ENCODE results near the gene RRP15. TPM values are rescaled to one million over a fixed set of nuclear protein-coding genes. Genes with fewer than 3 reads are reported as not detected.

Gene RRP15
- total RNA-seq, 1 donor from 2014 or later = 1.9 TPM

DNA sequence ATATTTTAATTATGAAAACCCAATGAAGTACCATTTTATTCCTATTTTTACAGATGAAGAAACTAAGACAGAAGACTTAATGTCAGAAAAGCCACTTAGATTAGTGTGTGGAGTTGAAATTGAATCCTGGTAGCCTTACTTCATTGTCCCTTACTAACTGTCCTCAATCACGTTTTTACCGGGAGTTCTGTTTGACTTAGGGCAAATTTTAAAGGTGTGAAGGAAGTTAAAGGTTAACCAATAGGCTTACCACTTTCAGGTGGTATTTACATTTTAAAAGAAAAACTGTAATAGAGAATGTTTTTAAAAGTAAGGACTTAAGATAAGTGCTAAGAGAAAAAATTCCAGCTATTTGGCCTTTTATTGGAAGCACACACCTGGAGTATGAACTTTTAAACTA, 12.4 kb downstream of the RRP15 start:
- Histone ChIP-seq H3K36me3 (peaks cover 0 to 2% of the 10 kb centered on the region in 2 donors), H3K9me3 (no peaks in the 10 kb centered on the region), H3K27ac (no peak overlapping the region), H3K27me3 (no peaks in the 10 kb centered on the region), H3K4me3 (no peak overlapping the region), H3K4me1 (no peaks in the 10 kb centered on the region)
- no peak for DNase-seq (ENCODE audit: low spot score in 2 of 2)
- TF ChIP-seq, protein P1, sequence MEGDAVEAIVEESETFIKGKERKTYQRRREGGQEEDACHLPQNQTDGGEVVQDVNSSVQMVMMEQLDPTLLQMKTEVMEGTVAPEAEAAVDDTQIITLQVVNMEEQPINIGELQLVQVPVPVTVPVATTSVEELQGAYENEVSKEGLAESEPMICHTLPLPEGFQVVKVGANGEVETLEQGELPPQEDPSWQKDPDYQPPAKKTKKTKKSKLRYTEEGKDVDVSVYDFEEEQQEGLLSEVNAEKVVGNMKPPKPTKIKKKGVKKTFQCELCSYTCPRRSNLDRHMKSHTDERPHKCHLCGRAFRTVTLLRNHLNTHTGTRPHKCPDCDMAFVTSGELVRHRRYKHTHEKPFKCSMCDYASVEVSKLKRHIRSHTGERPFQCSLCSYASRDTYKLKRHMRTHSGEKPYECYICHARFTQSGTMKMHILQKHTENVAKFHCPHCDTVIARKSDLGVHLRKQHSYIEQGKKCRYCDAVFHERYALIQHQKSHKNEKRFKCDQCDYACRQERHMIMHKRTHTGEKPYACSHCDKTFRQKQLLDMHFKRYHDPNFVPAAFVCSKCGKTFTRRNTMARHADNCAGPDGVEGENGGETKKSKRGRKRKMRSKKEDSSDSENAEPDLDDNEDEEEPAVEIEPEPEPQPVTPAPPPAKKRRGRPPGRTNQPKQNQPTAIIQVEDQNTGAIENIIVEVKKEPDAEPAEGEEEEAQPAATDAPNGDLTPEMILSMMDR (IDR thresholded peaks at IDR 0.05) = no peak
- intact Hi-C loops (cut with DNase I) = no loop called here

DNA sequence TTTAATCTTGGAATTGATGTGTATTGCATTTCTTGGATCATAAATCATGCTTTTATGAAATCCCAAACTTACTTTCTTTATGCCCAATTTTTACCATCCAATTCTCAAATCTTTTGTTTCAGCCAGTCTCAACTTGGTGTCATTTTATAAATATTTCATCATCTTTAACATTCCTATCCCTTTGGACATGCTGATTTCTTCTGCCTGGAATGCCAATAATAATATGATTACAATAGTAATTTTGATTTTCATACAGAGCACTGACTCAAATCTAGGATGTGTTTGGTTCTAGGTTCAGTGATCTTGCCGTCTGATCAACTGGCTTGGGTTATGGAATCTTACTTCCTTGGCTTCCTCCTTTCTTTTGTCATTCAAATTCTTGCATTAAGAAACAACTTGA, 12.8 kb downstream of the RRP15 start:
- intact Hi-C loops (cut with DNase I) = no loop called here

GRCh38 chr1:218298398-218298797, 13.3 kb downstream of the RRP15 start:
- H3K4me3 ChIP-seq = no peak overlapping the region
- no peaks in the 10 kb centered on the region for H3K9me3 ChIP-seq
- intact Hi-C loops (cut with DNase I) = no loop called here
- H3K27ac ChIP-seq = no peak overlapping the region
- no peaks in the 10 kb centered on the region for H3K4me1 ChIP-seq
- TF ChIP-seq, protein P1 (IDR thresholded peaks at IDR 0.05) = no peak
- no peaks in the 10 kb centered on the region for H3K27me3 ChIP-seq
- DNase-seq (ENCODE audit: low spot score in 2 of 2) = no peak
- peaks cover 1 to 2% of the 10 kb centered on the region in 2 donors for H3K36me3 ChIP-seq

More for the DNA sequence above, 12.8 kb downstream of the RRP15 start:
- TF ChIP-seq, protein P1 (IDR thresholded peaks at IDR 0.05) = no peak
- Histone ChIP-seq H3K9me3 (no peaks in the 10 kb centered on the region), H3K27me3 (no peaks in the 10 kb centered on the region), H3K27ac (no peak overlapping the region), H3K36me3 (peaks cover 0 to 2% of the 10 kb centered on the region in 2 donors), H3K4me1 (no peaks in the 10 kb centered on the region), H3K4me3 (no peak overlapping the region)
- DNase-seq (ENCODE audit: low spot score in 2 of 2) = no peak

- Histone ChIP-seq H3K9me3 (no peaks in the 10 kb centered on the region), H3K27ac (no peak overlapping the region), H3K4me1 (no peaks in the 10 kb centered on the region), H3K4me3 (no peak overlapping the region), H3K36me3 (peaks cover 0 to 5% of the 10 kb centered on the region in 2 donors), H3K27me3 (no peaks in the 10 kb centered on the region)
- TF ChIP-seq, protein P1 (IDR thresholded peaks at IDR 0.05) = peak in 2 of 3 experiments; percentile 17 to 27
- no peak for DNase-seq (ENCODE audit: low spot score in 2 of 2)
- intact Hi-C loops (cut with DNase I) = no loop called here
Observed at GRCh38 chr1:218299416-218299815, 14.3 kb downstream of the RRP15 start.

- no peaks in the 10 kb centered on the region for H3K27me3 ChIP-seq
- H3K9me3 ChIP-seq = no peaks in the 10 kb centered on the region
- no peaks in the 10 kb centered on the region for H3K4me1 ChIP-seq
- intact Hi-C loops (cut with DNase I) = no loop called here
- H3K4me3 ChIP-seq = no peak overlapping the region
- no peak overlapping the region for H3K27ac ChIP-seq
- no peak for DNase-seq (ENCODE audit: low spot score in 2 of 2)
- TF ChIP-seq, protein P1 (IDR thresholded peaks at IDR 0.05) = no peak
- peaks cover 0 to 5% of the 10 kb centered on the region in 2 donors for H3K36me3 ChIP-seq
Observed at GRCh38 chr1:218301217-218301616, 16.1 kb downstream of the RRP15 start.

GRCh38 chr1:218302155-218302554, 17.1 kb downstream of the RRP15 start:
- Histone ChIP-seq H3K4me1 (no peaks in the 10 kb centered on the region), H3K27me3 (no peaks in the 10 kb centered on the region), H3K4me3 (no peak overlapping the region), H3K36me3 (peaks cover 0 to 5% of the 10 kb centered on the region in 2 donors), H3K9me3 (no peaks in the 10 kb centered on the region), H3K27ac (no peak overlapping the region)
- TF ChIP-seq, protein P1 (IDR thresholded peaks at IDR 0.05) = no peak
- intact Hi-C loops (cut with DNase I) = no loop called here
- no peak for DNase-seq (ENCODE audit: low spot score in 2 of 2)
